ENCODE measurements around the gene TSPEAR.

Gene TSPEAR

GRCh38 chr21:44732263-44732662 is 20.9 kb upstream of the TSPEAR start:
- no peaks in the 10 kb centered on the region for H3K9me3 Mint-ChIP-seq (ENCODE audit: low read depth)
- no peaks in the 10 kb centered on the region for H3K4me1 Mint-ChIP-seq (ENCODE audit: low read depth)
- no peaks in the 10 kb centered on the region for H3K27me3 Mint-ChIP-seq
- H3K36me3 Mint-ChIP-seq = no peaks in the 10 kb centered on the region
- no peak overlapping the region for H3K27ac Mint-ChIP-seq
- no peak overlapping the region for H3K4me3 Mint-ChIP-seq

- H3K4me1 Mint-ChIP-seq (ENCODE audit: low read depth) = no peaks in the 10 kb centered on the region
- H3K4me3 Mint-ChIP-seq = no peak overlapping the region
- no peak overlapping the region for H3K27ac Mint-ChIP-seq
- no peaks in the 10 kb centered on the region for H3K27me3 Mint-ChIP-seq
- H3K9me3 Mint-ChIP-seq (ENCODE audit: low read depth) = no peaks in the 10 kb centered on the region
- no peaks in the 10 kb centered on the region for H3K36me3 Mint-ChIP-seq
These were observed 19.7 kb upstream of the TSPEAR start for GRCh38 chr21:44730951-44731579.

- H3K4me3 Mint-ChIP-seq = no peak overlapping the region
- no peaks in the 10 kb centered on the region for H3K9me3 Mint-ChIP-seq (ENCODE audit: low read depth)
- no peak overlapping the region for H3K27ac Mint-ChIP-seq
- no peaks in the 10 kb centered on the region for H3K36me3 Mint-ChIP-seq
- no peaks in the 10 kb centered on the region for H3K4me1 Mint-ChIP-seq (ENCODE audit: low read depth)
- H3K27me3 Mint-ChIP-seq = no peaks in the 10 kb centered on the region
These were observed 18.6 kb upstream of the TSPEAR start for GRCh38 chr21:44730028-44730395.

- Mint-ChIP-seq H3K27ac (no peak overlapping the region), H3K27me3 (no peaks in the 10 kb centered on the region), H3K4me1 (ENCODE audit: low read depth) (no peaks in the 10 kb centered on the region), H3K36me3 (no peaks in the 10 kb centered on the region), H3K4me3 (no peak overlapping the region), H3K9me3 (ENCODE audit: low read depth) (no peaks in the 10 kb centered on the region)
These were observed 18.1 kb upstream of the TSPEAR start for GRCh38 chr21:44729336-44730027.

GRCh38 chr21:44728716-44729115 is 17.3 kb upstream of the TSPEAR start:
- H3K36me3 Mint-ChIP-seq = no peaks in the 10 kb centered on the region
- no peaks in the 10 kb centered on the region for H3K27me3 Mint-ChIP-seq
- H3K9me3 Mint-ChIP-seq (ENCODE audit: low read depth) = no peaks in the 10 kb centered on the region
- no peak overlapping the region for H3K4me3 Mint-ChIP-seq
- H3K27ac Mint-ChIP-seq = no peak overlapping the region
- H3K4me1 Mint-ChIP-seq (ENCODE audit: low read depth) = peaks cover 3% of the 10 kb centered on the region

GRCh38 chr21:44727757-44728156 is 16.4 kb upstream of the TSPEAR start:
- no peaks in the 10 kb centered on the region for H3K36me3 Mint-ChIP-seq
- H3K4me1 Mint-ChIP-seq (ENCODE audit: low read depth) = peaks cover 9% of the 10 kb centered on the region
- no peak overlapping the region for H3K27ac Mint-ChIP-seq
- no peaks in the 10 kb centered on the region for H3K27me3 Mint-ChIP-seq
- H3K9me3 Mint-ChIP-seq (ENCODE audit: low read depth) = no peaks in the 10 kb centered on the region
- no peak overlapping the region for H3K4me3 Mint-ChIP-seq

GRCh38 chr21:44727321-44727720 is 15.9 kb upstream of the TSPEAR start:
- H3K4me3 Mint-ChIP-seq = no peak overlapping the region
- no peaks in the 10 kb centered on the region for H3K27me3 Mint-ChIP-seq
- H3K27ac Mint-ChIP-seq = no peak overlapping the region
- peaks cover 11% of the 10 kb centered on the region for H3K4me1 Mint-ChIP-seq (ENCODE audit: low read depth)
- H3K9me3 Mint-ChIP-seq (ENCODE audit: low read depth) = no peaks in the 10 kb centered on the region
- no peaks in the 10 kb centered on the region for H3K36me3 Mint-ChIP-seq

GRCh38 chr21:44726826-44727225 is 15.5 kb upstream of the TSPEAR start:
- Mint-ChIP-seq H3K4me3 (no peak overlapping the region), H3K9me3 (ENCODE audit: low read depth) (no peaks in the 10 kb centered on the region), H3K27ac (no peak overlapping the region), H3K27me3 (no peaks in the 10 kb centered on the region), H3K36me3 (no peaks in the 10 kb centered on the region), H3K4me1 (ENCODE audit: low read depth) (peaks cover 11% of the 10 kb centered on the region)

GRCh38 chr21:44724926-44725325 is 13.6 kb upstream of the TSPEAR start:
- H3K27me3 Mint-ChIP-seq = no peaks in the 10 kb centered on the region
- H3K9me3 Mint-ChIP-seq (ENCODE audit: low read depth) = no peaks in the 10 kb centered on the region
- no peaks in the 10 kb centered on the region for H3K36me3 Mint-ChIP-seq
- H3K4me3 Mint-ChIP-seq = no peak overlapping the region
- H3K27ac Mint-ChIP-seq = no peak overlapping the region
- peaks cover 11% of the 10 kb centered on the region for H3K4me1 Mint-ChIP-seq (ENCODE audit: low read depth)

GRCh38 chr21:44724196-44724595 is 12.8 kb upstream of the TSPEAR start:
- H3K27me3 Mint-ChIP-seq = no peaks in the 10 kb centered on the region
- peak overlapping the region; percentile 44 for H3K4me3 Mint-ChIP-seq
- peaks cover 11% of the 10 kb centered on the region for H3K4me1 Mint-ChIP-seq (ENCODE audit: low read depth)
- no peaks in the 10 kb centered on the region for H3K36me3 Mint-ChIP-seq
- no peaks in the 10 kb centered on the region for H3K9me3 Mint-ChIP-seq (ENCODE audit: low read depth)
- H3K27ac Mint-ChIP-seq = no peak overlapping the region

- Mint-ChIP-seq H3K9me3 (ENCODE audit: low read depth) (no peaks in the 10 kb centered on the region), H3K27me3 (no peaks in the 10 kb centered on the region), H3K27ac (no peak overlapping the region), H3K4me1 (ENCODE audit: low read depth) (peaks cover 11% of the 10 kb centered on the region), H3K4me3 (peak overlapping the region; percentile 79), H3K36me3 (no peaks in the 10 kb centered on the region)
These were observed 12.1 kb upstream of the TSPEAR start for GRCh38 chr21:44723177-44724131.

GRCh38 chr21:44722731-44723130 is 11.4 kb upstream of the TSPEAR start:
- Mint-ChIP-seq H3K9me3 (ENCODE audit: low read depth) (no peaks in the 10 kb centered on the region), H3K27ac (no peak overlapping the region), H3K4me1 (ENCODE audit: low read depth) (peaks cover 11% of the 10 kb centered on the region), H3K36me3 (no peaks in the 10 kb centered on the region), H3K27me3 (no peaks in the 10 kb centered on the region), H3K4me3 (peak overlapping the region; percentile 79)

GRCh38 chr21:44720170-44720569 is 8.8 kb upstream of the TSPEAR start:
- no peaks in the 10 kb centered on the region for H3K36me3 Mint-ChIP-seq
- peaks cover 6% of the 10 kb centered on the region for H3K27me3 Mint-ChIP-seq
- peaks cover 11% of the 10 kb centered on the region for H3K4me1 Mint-ChIP-seq (ENCODE audit: low read depth)
- no peak overlapping the region for H3K4me3 Mint-ChIP-seq
- peaks cover 3% of the 10 kb centered on the region for H3K9me3 Mint-ChIP-seq (ENCODE audit: low read depth)
- H3K27ac Mint-ChIP-seq = no peak overlapping the region

- Mint-ChIP-seq H3K4me1 (ENCODE audit: low read depth) (peaks cover 15% of the 10 kb centered on the region), H3K4me3 (no peak overlapping the region), H3K9me3 (ENCODE audit: low read depth) (peaks cover 3% of the 10 kb centered on the region), H3K27ac (no peak overlapping the region), H3K27me3 (peaks cover 18% of the 10 kb centered on the region), H3K36me3 (no peaks in the 10 kb centered on the region)
These were observed 7.2 kb upstream of the TSPEAR start for GRCh38 chr21:44718571-44718970.

- H3K4me1 Mint-ChIP-seq (ENCODE audit: low read depth) = peaks cover 12% of the 10 kb centered on the region
- no peak overlapping the region for H3K4me3 Mint-ChIP-seq
- H3K36me3 Mint-ChIP-seq = no peaks in the 10 kb centered on the region
- peaks cover 23% of the 10 kb centered on the region for H3K27me3 Mint-ChIP-seq
- no peak overlapping the region for H3K27ac Mint-ChIP-seq
- H3K9me3 Mint-ChIP-seq (ENCODE audit: low read depth) = peaks cover 3% of the 10 kb centered on the region
These were observed 6.7 kb upstream of the TSPEAR start for GRCh38 chr21:44718093-44718492.

Data from activated naive CD8-positive, alpha-beta T cell (primary cell).